ENCODE data around the gene BOLA1. TPM values are rescaled to one million over a fixed set of nuclear protein-coding genes. Genes with fewer than 3 reads are reported as not detected.
"Not testable (repeated sequence)": the region's sequence is repeated elsewhere in the genome, so short reads cannot be mapped to it uniquely, and the experiment has no call there.

The BOLA1 gene
- 10 to 100 TPM; 27.9 to 29.6 TPM for total RNA-seq

- H3K36me3 Mint-ChIP-seq = peaks cover 7% of the 10 kb centered on the region
- peak within 1 kb of the TSS; percentile 90 for H3K4me3 Mint-ChIP-seq
- H3K4me1 Mint-ChIP-seq (ENCODE audit: low read depth) = peaks cover 19% of the 10 kb centered on the region
- peak; percentile 90 for DNase-seq
- peak within 1 kb of the TSS; percentile 94 for H3K27ac Mint-ChIP-seq
- ChIA-PET POLR2A (interaction anchor here (1.2 to 2.6 kb wide), 3 partner anchors 11 to 28 kb away, joined by 6 to 29 read pairs (median 6); partner anchors contain the start of gene SF3B4), CTCF (interaction anchor here (1.1 to 1.3 kb wide), 4 partner anchors 11 to 169 kb away, joined by 3 to 7 read pairs (median 4); no protein-coding TSS in a partner anchor)
- intact Hi-C loops (cut with micrococcal nuclease) = loop anchor here (1.0 kb wide), 1 partner anchor 28 kb away; the partner anchor contains the start of gene SF3B4
- no peaks in the 10 kb centered on the region for H3K27me3 Mint-ChIP-seq
- no peaks in the 10 kb centered on the region for H3K9me3 Mint-ChIP-seq
Measured at GRCh38 chr1:149899460-149900284, at the start of gene BOLA1. Gene BOLA1, plus strand, starts transcription at chr1:149899568. Its CDS starts 492 bp downstream, at chr1:149900060.

- ChIA-PET POLR2A (interaction anchor here (2.6 kb wide), 1 partner anchor 37 kb away, joined by 78 read pairs; a partner anchor contains a TSS), CTCF (no interaction called here)
- intact Hi-C loops (cut with micrococcal nuclease) = no loop called here
- Mint-ChIP-seq H3K36me3 (peaks cover 7% of the 10 kb centered on the region), H3K4me3 (peak overlapping the region; percentile 88), H3K4me1 (ENCODE audit: low read depth) (peaks cover 45% of the 10 kb centered on the region), H3K27me3 (no peaks in the 10 kb centered on the region), H3K9me3 (no peaks in the 10 kb centered on the region), H3K27ac (peak overlapping the region; percentile 93)
- DNase-seq = peak; percentile 19
Measured at GRCh38 chr1:149849947-149850360, 49.4 kb upstream of the BOLA1 start.

- H3K9me3 Mint-ChIP-seq; H3K4me3 Mint-ChIP-seq; H3K27me3 Mint-ChIP-seq; DNase-seq; CTCF ChIA-PET; POLR2A ChIA-PET; intact Hi-C loops (cut with micrococcal nuclease); H3K27ac Mint-ChIP-seq; H3K36me3 Mint-ChIP-seq: not testable (repeated sequence)
- H3K4me1 Mint-ChIP-seq (ENCODE audit: low read depth) = peaks cover 36% of the 10 kb centered on the region
Measured at GRCh38 chr1:149850732-149851345, 48.5 kb upstream of the BOLA1 start.

GRCh38 chr1:149851585-149852213 lies 47.7 kb upstream of the BOLA1 start:
- POLR2A ChIA-PET; DNase-seq; intact Hi-C loops (cut with micrococcal nuclease); CTCF ChIA-PET; H3K4me3 Mint-ChIP-seq; H3K27me3 Mint-ChIP-seq; H3K27ac Mint-ChIP-seq; H3K9me3 Mint-ChIP-seq; H3K36me3 Mint-ChIP-seq: not testable (repeated sequence)
- peaks cover 29% of the 10 kb centered on the region for H3K4me1 Mint-ChIP-seq (ENCODE audit: low read depth)

- H3K36me3 Mint-ChIP-seq; H3K27ac Mint-ChIP-seq; DNase-seq; CTCF ChIA-PET; H3K27me3 Mint-ChIP-seq; intact Hi-C loops (cut with micrococcal nuclease); H3K9me3 Mint-ChIP-seq; H3K4me3 Mint-ChIP-seq; POLR2A ChIA-PET: not testable (repeated sequence)
- H3K4me1 Mint-ChIP-seq (ENCODE audit: low read depth) = peaks cover 24% of the 10 kb centered on the region
Measured at GRCh38 chr1:149852263-149852662, 47.1 kb upstream of the BOLA1 start.

- CTCF ChIA-PET; H3K36me3 Mint-ChIP-seq; POLR2A ChIA-PET; H3K9me3 Mint-ChIP-seq; H3K27ac Mint-ChIP-seq; H3K4me1 Mint-ChIP-seq (ENCODE audit: low read depth); intact Hi-C loops (cut with micrococcal nuclease); H3K27me3 Mint-ChIP-seq; DNase-seq; H3K4me3 Mint-ChIP-seq: not testable (repeated sequence)
Measured at GRCh38 chr1:149860271-149860670, 39.1 kb upstream of the BOLA1 start.

- H3K4me3 Mint-ChIP-seq; H3K4me1 Mint-ChIP-seq (ENCODE audit: low read depth); H3K27ac Mint-ChIP-seq; H3K36me3 Mint-ChIP-seq; intact Hi-C loops (cut with micrococcal nuclease); H3K27me3 Mint-ChIP-seq; DNase-seq; CTCF ChIA-PET; POLR2A ChIA-PET; H3K9me3 Mint-ChIP-seq: not testable (repeated sequence)
Measured at GRCh38 chr1:149860684-149861496, 38.5 kb upstream of the BOLA1 start.

GRCh38 chr1:149861497-149862054 lies 37.8 kb upstream of the BOLA1 start:
- CTCF ChIA-PET; POLR2A ChIA-PET; intact Hi-C loops (cut with micrococcal nuclease); DNase-seq; H3K9me3 Mint-ChIP-seq; H3K36me3 Mint-ChIP-seq; H3K27ac Mint-ChIP-seq; H3K4me1 Mint-ChIP-seq (ENCODE audit: low read depth); H3K27me3 Mint-ChIP-seq; H3K4me3 Mint-ChIP-seq: not testable (repeated sequence)

- H3K4me3 Mint-ChIP-seq; H3K27ac Mint-ChIP-seq; H3K27me3 Mint-ChIP-seq; H3K4me1 Mint-ChIP-seq (ENCODE audit: low read depth); H3K36me3 Mint-ChIP-seq; CTCF ChIA-PET; H3K9me3 Mint-ChIP-seq; intact Hi-C loops (cut with micrococcal nuclease); DNase-seq; POLR2A ChIA-PET: not testable (repeated sequence)
Measured at GRCh38 chr1:149866887-149867286, 32.5 kb upstream of the BOLA1 start.

GRCh38 chr1:149873060-149873459 lies 26.3 kb upstream of the BOLA1 start:
- H3K27ac Mint-ChIP-seq; intact Hi-C loops (cut with micrococcal nuclease); H3K36me3 Mint-ChIP-seq; H3K4me3 Mint-ChIP-seq; H3K4me1 Mint-ChIP-seq (ENCODE audit: low read depth); CTCF ChIA-PET; H3K9me3 Mint-ChIP-seq; DNase-seq; H3K27me3 Mint-ChIP-seq; POLR2A ChIA-PET: not testable (repeated sequence)

GRCh38 chr1:149877211-149877946 lies 22.0 kb upstream of the BOLA1 start:
- intact Hi-C loops (cut with micrococcal nuclease) = no loop called here
- DNase-seq = no peak
- Mint-ChIP-seq H3K27me3 (no peaks in the 10 kb centered on the region), H3K27ac (no peak overlapping the region), H3K9me3 (no peaks in the 10 kb centered on the region), H3K4me1 (ENCODE audit: low read depth) (peaks cover 21% of the 10 kb centered on the region), H3K4me3 (no peak overlapping the region), H3K36me3 (no peaks in the 10 kb centered on the region)
- ChIA-PET CTCF (no interaction called here), POLR2A (interaction anchor here (1.2 to 1.7 kb wide), 2 partner anchors 9 to 10 kb away, joined by 5 read pairs; a partner anchor contains a TSS)

Data from activated CD4-positive, alpha-beta memory T cell treated with anti-CD3 and anti-CD28 coated beads for 36 hours (primary cell).